Putamen (tissue), 1 donor: ENCODE measurements around the gene PLXND1.
"Not testable (repeated sequence)": the region's sequence is repeated elsewhere in the genome, so short reads cannot be mapped to it uniquely, and the experiment has no call there.

Source experiments
- DNase-seq: peaks from one replicate; pipeline ENCODE4 v3.0.0-alpha.2; 2016; ENCODE audit warnings: low spot score

Gene PLXND1

GRCh38 chr3:129524081-129524480 lies 82.4 kb downstream of the PLXND1 start:
- no peak for DNase-seq

GRCh38 chr3:129522953-129523352 lies 83.5 kb downstream of the PLXND1 start:
- DNase-seq = no peak

DNA sequence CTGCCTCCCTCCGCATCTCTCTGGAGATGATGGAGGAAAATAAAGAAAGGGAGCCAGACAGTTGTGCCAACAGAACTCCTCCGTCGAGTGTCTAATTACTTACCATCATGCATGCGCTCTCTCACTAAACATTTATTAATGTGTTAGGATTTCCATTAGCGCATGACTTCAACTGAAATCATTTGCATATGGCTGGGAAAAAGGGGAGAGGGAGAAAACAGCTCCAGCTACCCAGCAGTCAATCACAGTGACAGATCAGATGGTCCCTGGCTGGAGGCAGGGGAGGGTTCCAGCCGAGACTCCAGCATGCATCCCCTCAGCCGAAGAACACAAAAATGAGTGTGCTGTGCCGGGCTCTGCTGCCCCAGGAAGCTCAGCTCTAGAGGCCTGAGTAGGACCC lies 84.9 kb downstream of the PLXND1 start:
- DNase-seq = no peak

DNA sequence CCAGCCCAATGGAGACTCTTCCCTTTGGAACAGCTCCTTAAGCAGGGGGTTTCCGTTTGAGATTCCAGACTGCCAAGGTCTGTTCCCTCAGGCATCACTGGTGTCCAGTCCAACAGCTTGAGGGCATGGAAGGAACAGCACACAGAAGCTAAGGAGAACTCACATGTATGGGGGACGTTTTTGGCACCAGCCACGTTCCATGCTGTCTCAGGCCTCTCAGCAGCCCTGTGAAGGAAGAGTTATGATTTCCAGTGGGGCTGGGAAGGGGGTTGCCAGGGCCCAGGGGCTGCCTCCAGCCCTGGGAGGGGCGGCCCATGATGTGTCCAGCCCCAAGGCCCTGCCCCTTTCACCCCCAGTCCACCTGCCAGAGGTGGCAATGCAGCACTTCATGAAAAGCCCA lies 85.5 kb downstream of the PLXND1 start:
- no peak for DNase-seq

DNA sequence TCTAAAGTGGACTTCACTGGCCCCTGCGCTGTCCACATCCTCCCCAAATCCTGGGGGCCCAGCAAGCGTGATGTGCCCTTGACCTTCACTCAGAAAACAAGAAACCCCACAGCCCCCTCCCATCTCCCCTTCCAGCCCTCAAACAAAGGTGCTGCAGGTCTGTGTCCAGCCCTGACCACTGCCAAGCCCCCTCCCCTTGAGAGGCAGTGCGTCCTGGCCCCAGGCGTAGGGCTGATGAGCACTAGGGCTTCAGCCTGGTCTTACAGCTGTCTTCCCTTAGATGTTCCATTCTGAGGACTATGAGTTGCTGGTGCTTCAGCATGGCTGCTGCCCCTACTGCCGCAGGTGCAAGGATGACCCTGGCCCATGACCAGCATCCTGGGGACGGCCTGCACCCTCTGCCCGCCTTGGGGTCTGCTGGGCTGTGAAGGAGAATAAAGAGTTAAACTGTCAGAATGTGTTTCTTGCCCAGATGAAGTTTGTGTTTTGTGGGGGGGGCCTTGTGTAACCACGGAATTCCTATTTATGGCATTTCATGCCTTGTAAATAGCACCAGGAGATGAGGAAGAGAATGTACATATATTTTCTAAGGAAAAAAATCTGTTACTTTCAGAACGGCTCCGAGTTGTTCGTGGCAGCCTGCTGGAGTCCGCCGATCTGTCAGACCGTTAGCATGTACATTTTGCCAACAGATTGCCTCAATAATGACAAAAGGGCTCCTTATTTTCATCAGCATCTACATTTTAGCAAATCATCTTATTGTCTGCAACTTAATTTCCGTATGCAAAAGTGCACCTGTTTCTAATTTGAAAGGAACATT lies 86.4 kb downstream of the PLXND1 start:
- DNase-seq = no peak

GRCh38 chr3:129519449-129519848 lies 87.0 kb downstream of the PLXND1 start:
- DNase-seq = no peak

GRCh38 chr3:129518581-129518980 lies 87.9 kb downstream of the PLXND1 start:
- DNase-seq = no peak

DNA sequence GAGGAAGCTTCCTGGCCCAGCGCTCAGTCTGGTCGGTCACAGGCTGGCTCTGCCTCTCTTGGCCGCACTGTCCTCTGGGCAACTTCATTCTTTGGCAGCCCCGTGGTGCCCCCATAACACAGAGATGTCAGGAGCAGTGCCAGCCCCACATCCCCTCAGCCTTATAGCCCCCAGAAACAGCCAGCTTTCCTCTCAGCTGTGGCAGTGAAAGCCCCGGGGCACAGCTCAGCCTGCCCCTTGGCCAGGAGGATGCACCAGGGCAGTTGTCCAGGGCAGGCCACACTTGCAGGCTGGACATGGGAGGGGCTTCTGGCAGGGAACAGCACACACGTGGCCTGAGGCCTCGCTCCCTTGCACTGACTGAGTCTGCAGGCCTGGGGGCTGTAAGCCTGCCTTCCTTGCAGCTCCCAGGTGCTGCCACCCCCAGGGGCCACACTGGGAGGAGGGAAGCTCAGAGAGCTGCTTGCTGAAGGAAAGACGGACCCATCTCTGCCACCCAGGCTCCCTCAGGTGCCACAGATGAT lies 88.4 kb downstream of the PLXND1 start:
- no peak for DNase-seq

DNA sequence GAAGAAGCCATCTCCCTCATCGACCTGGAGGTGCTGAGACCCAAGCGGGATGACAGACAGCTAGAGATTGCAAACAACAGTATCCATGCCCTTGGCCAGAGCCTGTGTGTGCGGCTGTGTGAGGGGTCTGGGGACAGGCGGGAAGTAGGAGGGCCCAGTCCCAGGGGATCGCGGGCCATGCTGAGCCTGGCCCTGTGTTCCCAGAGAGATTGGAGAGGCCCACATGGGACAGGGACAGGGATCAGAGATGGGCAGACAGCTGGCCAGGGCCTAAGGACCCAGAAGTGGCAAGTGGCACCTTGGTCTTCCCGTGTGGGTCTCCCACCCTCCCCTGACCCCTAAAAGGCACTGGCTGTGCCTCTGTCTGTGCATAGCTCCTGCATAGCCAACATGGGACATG lies 89.0 kb downstream of the PLXND1 start:
- DNase-seq = no peak

DNA sequence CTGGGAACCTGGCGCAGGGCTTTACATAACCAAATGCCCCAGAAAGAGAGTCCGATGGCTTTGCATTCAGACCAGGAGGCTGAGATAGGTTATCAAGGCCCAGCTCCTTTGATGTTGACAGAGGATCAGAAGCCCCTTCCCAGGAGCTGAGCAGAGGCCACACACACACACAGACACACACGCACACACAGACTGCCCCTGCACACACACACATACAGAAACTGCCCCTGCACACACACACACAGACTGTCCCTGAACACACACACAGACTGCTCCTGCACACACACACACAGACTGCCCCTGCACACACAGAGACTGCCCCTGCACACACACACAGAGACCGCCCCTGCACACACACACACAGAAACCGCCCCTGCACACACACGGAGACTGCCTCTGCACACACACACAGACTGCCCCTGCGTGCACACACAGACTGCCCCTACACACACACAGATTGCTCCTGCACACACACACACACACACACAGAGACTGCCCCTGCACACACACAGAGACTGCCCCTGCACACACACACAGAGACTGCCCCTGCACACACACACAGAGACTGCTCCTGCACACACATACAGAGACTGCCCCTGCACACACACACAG lies 90.5 kb downstream of the PLXND1 start:
- DNase-seq = not testable (repeated sequence)

DNA sequence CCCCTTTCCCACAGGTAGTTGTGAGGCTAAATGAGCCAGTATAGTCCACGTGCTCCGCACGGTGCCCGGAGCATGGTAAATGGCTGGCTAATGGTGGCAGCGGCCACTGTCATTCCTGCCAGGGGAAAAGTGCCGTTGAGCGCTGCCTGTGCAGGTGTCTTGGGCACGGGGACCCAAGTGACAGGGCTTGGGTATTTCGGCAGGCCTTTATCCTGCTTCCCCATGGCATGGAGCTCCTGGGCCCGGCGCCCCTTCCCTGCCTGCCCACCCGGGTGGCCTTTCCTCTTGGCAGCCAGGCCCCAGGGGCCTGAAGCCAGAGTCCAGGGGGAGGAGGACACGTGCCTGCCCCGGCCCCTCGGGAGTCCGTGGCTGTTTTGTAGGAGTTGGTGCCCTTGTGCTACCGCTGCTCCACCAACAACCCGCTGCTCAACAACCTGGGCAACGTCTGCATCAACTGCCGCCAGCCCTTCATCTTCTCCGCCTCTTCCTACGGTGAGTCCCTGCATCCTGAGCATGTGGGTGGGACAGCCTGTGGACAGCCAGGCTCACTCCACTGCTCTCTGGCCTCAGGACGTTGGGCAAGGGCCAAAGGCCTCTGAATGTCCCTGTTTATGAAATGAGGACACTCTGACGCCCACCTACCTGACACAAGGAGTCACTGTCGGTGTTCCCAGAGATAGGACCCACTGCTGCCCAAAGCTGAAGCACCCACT lies 91.2 kb downstream of the PLXND1 start:
- DNase-seq = not testable (repeated sequence)

DNA sequence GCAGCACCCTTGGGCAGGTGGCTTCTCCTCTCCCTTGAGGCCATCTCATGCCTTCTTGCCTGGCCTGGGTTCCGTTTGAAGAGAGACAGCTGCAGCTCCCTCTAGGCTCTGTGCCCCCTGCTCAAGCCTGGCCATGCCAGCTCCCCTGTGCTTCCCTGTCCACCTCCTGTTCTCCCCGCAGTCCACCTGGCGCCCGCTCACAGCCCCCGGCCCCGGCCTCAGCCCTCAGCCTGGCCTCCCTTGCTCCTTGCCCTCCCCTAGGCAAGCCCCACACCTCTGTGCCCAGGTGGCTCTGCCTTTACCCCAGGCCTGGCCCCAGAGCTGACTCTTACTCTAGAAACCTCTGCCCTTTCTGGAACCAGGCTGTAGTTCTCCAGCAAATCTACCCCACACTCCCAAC lies 91.9 kb downstream of the PLXND1 start:
- no peak for DNase-seq

GRCh38 chr3:129514110-129514509 lies 92.4 kb downstream of the PLXND1 start:
- DNase-seq = no peak

GRCh38 chr3:129513705-129514104 lies 92.8 kb downstream of the PLXND1 start:
- no peak for DNase-seq

- DNase-seq = no peak
Observed at GRCh38 chr3:129512595-129512994, 93.9 kb downstream of the PLXND1 start.

GRCh38 chr3:129507181-129507831 lies 99.2 kb downstream of the PLXND1 start:
- no peak for DNase-seq

DNA sequence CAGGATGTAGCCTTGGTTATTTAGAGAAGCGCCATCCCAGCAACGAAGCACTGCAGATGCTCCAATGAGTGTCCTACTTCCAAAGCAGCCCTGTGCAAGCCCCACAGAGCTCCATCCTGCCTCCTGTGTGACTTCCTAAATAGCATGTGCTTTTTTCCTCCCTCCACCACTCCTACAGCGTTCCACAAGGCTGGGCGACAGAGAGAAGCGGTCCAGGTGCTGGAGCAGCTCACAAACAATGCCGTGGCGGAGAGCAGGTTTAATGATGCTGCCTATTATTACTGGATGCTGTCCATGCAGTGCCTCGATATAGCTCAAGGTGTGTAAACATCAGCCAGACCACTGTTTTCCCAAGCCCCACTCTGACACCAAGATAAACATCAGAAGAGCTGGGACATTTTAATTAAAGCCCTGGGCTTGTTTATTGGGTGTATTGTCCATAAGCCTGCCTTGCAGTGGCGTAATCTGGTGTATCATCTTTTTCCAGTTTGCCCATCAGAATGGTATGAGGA lies 100.2 kb downstream of the PLXND1 start:
- no peak for DNase-seq

GRCh38 chr3:129505341-129505740 lies 101.1 kb downstream of the PLXND1 start:
- DNase-seq = no peak
